GM13977 (cell line): ENCODE results near the gene DTX4.

Experiments used
- DNase-seq: peaks from one replicate; pipeline ENCODE4 v3.0.0; 2012; ENCODE audit warnings: low spot score
- CTCF ChIP-seq: IDR thresholded peaks from 2 replicates; pipeline ENCODE4 v1.5.1; 2012; ENCODE audit warnings: mild to moderate bottlenecking, control low read depth; ENCODE audit not compliant: insufficient read depth; ENCODE audit errors: extremely low read depth, missing control alignments
- in situ Hi-C: fragments of 300-500 bp; cut with MboI; formaldehyde crosslinking; loops from one replicate; pipeline ENCODE4 v1.12.0; 2022; ENCODE audit warnings: low sequenced_read_pairs, low pct_unique_long_range_greater_than_20kb, mixed read lengths, inconsistent platforms; ENCODE audit not compliant: unreplicated experiment

DTX4 gene

GRCh38 chr11:59254286-59254685, 82.4 kb downstream of the DTX4 start:
- no peak for DNase-seq
- TF ChIP-seq CTCF = no peak
- in situ Hi-C loops = no loop called here

DNA sequence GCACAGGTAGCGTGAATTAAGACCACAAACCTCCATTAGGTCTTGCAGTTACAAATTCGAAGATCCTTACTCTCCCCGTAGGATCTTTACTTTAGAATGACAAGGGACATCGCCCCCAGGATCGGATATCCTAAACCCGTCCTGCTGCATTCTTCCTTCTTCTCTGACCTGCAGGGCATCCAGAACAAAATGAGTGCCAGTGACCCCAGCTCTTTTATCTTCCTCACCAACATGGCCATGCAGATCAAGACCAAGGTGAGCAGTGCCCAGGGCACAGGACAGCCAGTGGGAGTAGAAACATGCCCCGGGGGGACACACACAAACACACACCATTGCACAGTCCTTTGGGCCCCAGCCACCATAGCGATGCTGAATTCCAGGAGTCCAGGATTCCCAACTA, 83.3 kb downstream of the DTX4 start:
- in situ Hi-C loops = no loop called here
- DNase-seq = no peak
- TF ChIP-seq CTCF = no peak
